Uterus (tissue), 2 donors: ENCODE results near the gene CRYBG2.

Source experiments
- POLR2A ChIP-seq, 2 donors: fragments of 450-650 bp; IDR thresholded peaks; one replicate each; pipeline ENCODE4 v1.6.1; 2016; ENCODE audit warnings: antibody characterized with exemption in 2 of 2, mild to moderate bottlenecking in 1 of 2, moderate library complexity in 1 of 2
- TF ChIP-seq, protein P1 (sequence below), 4 experiments: fragments of 200-600 bp in 2 of 4; fragments of 450-650 bp in 2 of 4; sonication (generic) in 2 of 4; IDR thresholded peaks; one replicate each; pipeline ENCODE4 v1.5.1; 2016 to 2019; ENCODE audit warnings: antibody characterized with exemption in 4 of 4, mild to moderate bottlenecking in 2 of 4, moderate library complexity in 1 of 4

DNA sequence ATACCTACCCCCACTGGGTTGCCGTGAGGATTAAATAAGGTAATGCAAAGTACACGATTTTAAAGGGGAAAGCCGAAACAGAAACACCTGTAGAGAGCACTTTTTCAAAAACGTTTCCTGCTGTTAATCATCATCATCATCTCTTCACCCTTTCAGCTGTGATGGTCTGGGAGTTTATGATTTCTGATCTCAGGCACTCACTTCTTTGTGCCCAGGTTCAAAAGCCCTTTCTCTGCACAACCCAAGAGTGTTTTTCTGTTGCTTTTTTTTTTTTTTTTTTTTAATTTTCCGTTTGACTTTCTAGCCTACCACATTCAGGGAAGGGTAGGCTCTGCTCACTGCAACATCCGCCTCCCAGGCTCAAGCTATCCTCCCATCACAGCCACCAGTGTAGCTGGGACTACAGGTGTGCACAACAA, 46.6 kb downstream of the CRYBG2 start:
- TF ChIP-seq, protein P1, sequence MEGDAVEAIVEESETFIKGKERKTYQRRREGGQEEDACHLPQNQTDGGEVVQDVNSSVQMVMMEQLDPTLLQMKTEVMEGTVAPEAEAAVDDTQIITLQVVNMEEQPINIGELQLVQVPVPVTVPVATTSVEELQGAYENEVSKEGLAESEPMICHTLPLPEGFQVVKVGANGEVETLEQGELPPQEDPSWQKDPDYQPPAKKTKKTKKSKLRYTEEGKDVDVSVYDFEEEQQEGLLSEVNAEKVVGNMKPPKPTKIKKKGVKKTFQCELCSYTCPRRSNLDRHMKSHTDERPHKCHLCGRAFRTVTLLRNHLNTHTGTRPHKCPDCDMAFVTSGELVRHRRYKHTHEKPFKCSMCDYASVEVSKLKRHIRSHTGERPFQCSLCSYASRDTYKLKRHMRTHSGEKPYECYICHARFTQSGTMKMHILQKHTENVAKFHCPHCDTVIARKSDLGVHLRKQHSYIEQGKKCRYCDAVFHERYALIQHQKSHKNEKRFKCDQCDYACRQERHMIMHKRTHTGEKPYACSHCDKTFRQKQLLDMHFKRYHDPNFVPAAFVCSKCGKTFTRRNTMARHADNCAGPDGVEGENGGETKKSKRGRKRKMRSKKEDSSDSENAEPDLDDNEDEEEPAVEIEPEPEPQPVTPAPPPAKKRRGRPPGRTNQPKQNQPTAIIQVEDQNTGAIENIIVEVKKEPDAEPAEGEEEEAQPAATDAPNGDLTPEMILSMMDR (IDR thresholded peaks at IDR 0.05): no peak
- no peak for TF ChIP-seq POLR2A (IDR thresholded peaks at IDR 0.05)
